C4-2B (cell line): Measurements from ENCODE around the gene BCLAF1.

Source experiments
- CTCF ChIP-seq: fragments of 450-650 bp; conservative IDR thresholded peaks from 2 replicates; pipeline ENCODE4 v1.5.1; 2017; ENCODE audit warnings: mild to moderate bottlenecking
- ZFX ChIP-seq: fragments of 450-650 bp; IDR thresholded peaks from 2 replicates; pipeline ENCODE4 v1.6.1; 2017

GRCh38 chr6:136210398-136211165 is 79.1 kb downstream of the BCLAF1 start:
- TF ChIP-seq CTCF (no peak), ZFX (no peak)
